ENCODE data around the gene BLVRB. TPM values are rescaled to one million over a fixed set of nuclear protein-coding genes. Genes with fewer than 3 reads are reported as not detected.
"Not testable (repeated sequence)": the region's sequence is repeated elsewhere in the genome, so short reads cannot be mapped to it uniquely, and the experiment has no call there.

The BLVRB gene
- total RNA-seq, 1 experiment from 2014 or later = 195 TPM

DNA sequence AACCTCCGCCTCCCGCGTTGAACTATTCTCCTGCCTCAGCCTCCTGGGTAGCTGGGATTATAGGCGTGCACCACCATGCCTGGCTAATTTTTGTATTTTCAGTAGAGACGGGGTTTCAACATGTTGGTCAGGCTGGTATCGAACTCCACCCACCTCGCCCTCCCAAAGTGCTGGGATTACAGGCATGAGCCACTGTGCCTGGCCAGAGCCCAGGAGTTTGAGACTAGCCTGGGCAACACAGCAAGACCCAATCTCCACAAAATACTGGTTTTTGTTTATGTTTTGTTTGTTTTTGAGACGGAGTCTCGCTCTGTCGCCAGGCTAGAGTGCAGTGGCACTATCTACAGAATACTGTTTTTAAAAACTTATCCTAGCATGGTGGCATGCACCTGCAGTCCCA lies 35.3 kb downstream of the BLVRB start:
- DNase-seq (ENCODE audit: low spot score); in situ Hi-C loops (cut with HindIII; ENCODE audit: low sequenced_read_pairs): not testable (repeated sequence)

DNA sequence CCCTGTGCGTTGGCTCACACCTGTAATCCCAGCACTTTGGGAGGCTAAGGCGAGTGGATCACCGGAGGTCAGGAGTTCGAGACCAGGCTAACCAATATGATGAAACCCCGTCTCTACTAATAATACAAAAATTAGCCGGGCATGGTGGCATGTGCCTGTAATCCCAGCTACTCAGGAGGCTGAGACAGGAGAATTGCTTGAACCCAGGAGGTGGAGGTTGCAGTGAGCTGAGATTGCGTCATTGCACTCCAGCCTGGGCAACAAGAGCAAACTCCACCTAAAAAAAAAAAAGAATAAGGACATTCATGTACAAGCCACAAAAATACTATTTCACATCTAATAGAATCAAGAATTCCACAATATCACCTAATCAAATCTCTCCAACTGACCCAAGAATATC lies 37.3 kb downstream of the BLVRB start:
- in situ Hi-C loops (cut with HindIII; ENCODE audit: low sequenced_read_pairs); DNase-seq (ENCODE audit: low spot score): not testable (repeated sequence)

DNA sequence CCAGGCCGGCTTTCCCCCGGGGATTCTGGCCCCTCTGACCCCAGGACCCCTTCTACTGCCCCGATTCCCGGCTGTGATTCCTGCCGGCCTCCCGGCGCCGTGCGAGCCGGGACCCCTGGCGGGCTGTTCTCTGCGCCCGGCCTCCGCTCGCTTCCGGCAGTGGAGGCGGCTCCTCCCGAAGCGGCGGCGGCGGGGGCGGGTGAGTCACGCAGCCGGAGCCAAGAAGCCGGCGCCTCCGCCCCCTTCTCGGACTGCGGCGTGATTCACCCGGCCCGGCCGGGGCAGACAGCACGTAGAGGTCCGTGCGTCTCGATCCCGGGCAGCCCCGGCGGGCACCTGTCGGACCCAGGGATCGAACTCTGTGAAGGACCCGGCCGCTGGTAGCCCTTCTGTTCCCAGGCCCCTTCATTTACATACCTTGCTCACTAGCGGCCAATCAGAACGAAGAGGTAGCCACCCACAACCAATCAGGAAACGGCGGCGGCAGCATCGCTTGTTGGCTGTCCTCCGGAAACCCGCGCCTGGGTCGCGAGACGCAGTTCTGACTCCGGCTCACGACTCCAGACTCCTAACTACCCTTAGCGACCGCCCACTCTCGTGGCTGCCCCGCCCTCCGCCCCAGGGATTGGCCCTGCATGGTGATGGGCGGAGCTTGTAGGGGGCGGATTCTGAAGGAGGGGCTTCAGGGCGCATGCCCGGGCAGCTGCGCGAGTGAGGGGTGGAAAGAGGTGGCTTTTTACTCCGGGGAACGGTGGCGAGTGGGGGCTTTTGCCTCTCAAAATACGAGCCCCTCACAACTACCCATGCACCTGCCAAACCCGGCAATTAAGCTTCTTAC lies 39.9 kb downstream of the BLVRB start, which contains the start of gene SERTAD1:
Gene SERTAD1 (minus strand): TSS at position 543 of the 838 bp plus-strand sequence. CDS start 2,446 bp downstream, outside the sequence.
- peak; percentile 100 for DNase-seq (ENCODE audit: low spot score)
- in situ Hi-C loops (cut with HindIII; ENCODE audit: low sequenced_read_pairs) = no loop called here

DNA sequence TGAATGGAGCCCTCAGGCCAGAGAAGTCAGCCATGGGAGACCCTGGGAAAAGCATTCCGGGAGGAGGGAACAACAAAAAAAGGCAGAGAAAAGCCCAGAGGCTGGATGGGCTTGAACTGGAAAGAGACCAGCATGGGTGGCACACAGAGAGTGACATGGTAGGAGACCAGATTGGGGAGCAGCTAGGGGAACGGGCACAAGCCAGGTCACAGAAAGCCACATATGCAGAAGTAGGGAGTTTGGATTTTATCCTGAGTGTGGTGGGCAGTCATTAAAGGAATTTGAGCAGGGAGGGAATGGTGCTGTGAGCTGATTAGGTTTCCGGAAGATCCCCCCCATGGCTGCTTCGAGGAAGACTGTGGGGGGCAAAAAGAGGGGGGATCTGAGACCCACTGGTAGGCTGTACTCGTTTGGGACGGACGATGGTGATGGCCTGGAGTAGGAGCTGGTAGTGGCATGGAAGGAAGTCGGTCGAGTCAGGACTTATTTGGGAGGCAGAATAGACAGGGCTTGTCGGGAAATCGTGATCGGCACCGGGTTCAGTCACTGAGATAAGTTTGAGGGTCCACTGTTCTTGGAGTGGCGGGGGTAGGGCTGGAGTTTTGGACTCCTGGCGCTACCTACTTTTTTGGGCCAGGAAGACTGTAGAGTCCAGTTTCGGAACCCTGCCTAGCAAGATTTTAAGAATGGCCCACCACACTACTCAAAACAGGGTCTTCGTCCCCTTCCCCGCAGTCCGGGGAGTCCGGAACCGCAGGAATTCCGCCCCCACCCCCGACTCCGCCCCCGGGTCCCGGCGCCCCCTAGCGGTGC lies 40.7 kb downstream of the BLVRB start:
- DNase-seq (ENCODE audit: low spot score) = no peak
- in situ Hi-C loops (cut with HindIII; ENCODE audit: low sequenced_read_pairs) = no loop called here

DNA sequence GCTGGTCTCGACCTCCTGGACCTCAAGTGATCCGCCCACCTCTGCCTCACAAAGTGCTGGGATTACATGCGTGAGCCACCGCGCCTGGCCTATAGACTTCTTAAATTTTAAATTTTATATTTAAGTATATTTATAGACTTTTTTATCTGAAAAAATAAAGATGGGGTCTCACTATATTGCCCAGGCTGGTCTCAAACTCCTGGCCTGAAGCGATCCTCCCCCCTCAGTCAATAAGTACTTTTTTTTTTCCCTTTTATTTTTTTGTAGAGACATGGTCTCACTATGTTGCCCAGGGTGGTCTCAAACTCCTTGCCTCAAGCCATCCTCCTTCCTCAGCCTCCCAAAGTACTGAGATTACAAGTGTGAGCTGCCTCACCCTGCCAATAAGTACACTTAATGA lies 41.6 kb downstream of the BLVRB start:
- in situ Hi-C loops (cut with HindIII; ENCODE audit: low sequenced_read_pairs) = no loop called here
- no peak for DNase-seq (ENCODE audit: low spot score)

DNA sequence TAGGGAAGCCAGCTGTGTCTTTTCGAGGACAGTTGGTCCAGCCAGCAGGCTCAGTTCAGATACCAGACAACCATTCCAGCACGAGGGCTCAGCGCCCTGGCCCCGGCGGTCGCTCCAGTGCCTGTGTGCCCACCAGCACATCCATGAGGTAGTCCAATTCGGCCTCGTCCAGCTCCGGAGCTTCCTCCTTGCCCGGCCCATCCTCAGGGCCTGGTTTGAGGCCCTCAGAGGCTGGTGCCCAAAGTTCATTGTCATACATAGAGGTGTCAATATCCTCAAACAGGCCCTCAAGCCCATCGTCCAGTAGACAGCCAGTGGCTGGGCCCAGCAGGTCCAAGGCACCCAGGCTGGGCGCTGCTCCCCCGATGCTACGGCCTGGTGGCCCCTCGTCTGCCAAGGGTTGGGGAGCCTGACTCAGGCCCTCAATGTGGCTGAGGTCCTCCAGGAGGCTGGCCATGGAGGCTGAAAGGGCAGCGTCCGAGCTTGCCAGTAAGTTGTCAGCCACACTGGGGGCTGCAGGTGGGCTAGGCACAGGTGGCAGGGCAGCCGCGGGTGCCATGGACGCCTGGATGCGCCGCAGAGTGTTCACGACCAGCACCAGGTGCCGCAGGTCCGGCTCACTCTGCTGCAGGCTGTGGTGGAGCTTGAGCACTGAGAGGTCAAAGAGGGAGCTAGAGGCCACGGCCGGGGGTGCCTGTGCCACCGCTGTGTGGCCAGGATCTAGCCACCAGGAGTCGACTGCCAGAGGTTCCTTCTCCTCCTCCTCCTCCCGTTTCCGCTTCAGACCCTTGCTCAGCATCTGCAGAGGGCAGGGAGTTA lies 42.6 kb downstream of the BLVRB start:
- DNase-seq (ENCODE audit: low spot score) = no peak
- in situ Hi-C loops (cut with HindIII; ENCODE audit: low sequenced_read_pairs) = no loop called here

DNA sequence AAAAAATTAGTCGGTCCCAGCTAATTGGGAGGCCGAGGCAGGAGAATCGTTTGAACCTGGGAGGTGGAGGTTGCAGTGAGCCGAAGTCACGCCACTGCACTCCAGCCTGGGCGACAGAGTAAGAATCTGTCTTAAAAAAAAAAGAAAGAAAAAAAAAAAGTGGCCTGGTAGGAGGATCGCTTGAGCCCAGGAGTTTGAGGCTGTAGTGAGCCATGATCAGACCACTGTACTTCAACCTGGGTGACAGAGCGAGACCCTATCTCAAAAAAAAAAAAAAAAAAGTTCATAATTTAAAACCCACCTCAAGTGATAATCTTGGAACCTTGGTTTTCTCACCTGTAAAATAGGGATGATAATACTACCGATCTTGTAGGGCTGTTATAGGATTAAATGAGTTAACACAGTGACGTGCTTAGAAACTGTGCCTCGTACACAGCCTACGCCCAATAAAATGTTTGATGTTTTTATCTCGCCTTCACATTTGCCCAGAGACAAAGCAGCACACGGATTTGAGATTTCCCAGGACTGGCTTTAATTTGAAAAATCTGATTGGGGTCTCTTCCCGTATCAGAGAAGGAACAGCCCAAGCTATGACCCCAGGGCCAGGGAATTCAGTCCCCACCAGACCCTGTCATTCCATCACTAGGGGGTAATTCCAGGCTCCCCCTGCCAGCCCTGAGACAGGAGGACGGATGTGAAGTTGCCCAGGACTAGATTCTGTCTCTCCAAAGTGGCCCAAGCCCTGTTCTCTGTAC lies 43.4 kb downstream of the BLVRB start:
- in situ Hi-C loops (cut with HindIII; ENCODE audit: low sequenced_read_pairs) = no loop called here

DNA sequence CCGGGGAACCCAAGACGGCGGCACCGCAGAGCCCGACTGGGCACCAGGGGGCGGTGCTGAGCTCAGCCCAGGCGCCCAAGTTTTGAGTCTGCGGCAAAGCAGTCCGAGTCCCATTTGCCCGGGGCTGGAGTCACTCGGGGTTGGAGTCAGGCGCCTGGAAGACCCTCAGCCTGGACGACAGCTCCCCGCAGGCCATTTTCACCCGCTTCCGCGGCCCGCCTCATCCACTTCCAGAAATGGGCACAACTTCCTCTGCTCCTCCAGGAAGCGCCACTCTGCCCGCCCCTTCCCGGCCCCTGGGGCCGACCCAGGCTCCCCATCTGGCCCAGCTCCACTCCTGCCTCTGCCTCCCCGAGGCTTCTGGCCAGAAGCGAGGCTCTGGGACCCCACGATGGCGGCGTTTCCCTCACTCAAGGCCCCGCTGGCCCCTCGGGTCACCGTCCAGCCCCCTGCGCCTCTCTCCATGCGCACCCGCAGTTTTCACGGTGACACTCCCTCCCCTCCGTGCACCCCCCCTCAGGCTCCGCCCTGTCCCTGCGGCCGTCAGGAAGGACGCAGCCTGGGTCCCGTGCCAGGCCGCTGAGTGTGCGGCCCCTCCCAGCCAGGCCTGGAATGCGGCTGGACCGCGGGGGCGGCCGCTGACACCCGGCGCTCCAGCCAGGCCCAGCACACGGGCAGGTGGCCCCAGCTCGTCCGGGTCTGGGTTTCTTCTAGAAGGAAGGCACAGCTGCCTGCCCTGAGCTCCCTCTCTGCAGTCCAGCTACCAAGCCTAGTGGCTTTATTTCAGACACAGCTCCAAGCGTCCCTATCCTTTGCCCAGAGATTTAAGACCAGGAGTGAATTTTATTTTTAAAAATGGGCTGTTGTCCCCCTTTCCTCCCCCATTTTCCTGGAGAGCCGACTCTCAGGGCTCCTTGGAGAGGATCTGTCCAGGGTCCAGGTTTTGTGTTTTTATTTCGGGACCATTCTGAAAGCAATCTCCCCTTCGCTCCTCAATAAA lies 44.5 kb downstream of the BLVRB start:
- in situ Hi-C loops (cut with HindIII; ENCODE audit: low sequenced_read_pairs) = no loop called here
- peak; percentile 94 for DNase-seq (ENCODE audit: low spot score)

More for the DNA sequence above, 43.4 kb downstream of the BLVRB start:
- no peak for DNase-seq (ENCODE audit: low spot score)

DNA sequence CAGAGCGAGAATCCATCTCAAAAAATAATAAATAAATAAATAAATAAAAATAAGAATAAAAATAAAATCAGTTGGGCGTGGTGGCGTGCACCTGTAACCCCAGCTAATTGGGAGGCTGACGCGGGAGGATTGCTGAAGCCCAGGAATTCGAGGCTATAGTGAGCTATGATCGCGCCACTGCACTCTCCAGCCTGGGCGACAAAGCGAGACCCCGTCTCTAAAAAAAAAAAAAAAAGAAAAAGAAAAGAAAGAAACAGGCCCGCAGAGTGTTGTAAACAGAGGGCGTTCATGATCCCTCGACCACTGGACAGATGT lies 45.1 kb downstream of the BLVRB start:
- in situ Hi-C loops (cut with HindIII; ENCODE audit: low sequenced_read_pairs) = no loop called here
- DNase-seq (ENCODE audit: low spot score) = no peak

DNA sequence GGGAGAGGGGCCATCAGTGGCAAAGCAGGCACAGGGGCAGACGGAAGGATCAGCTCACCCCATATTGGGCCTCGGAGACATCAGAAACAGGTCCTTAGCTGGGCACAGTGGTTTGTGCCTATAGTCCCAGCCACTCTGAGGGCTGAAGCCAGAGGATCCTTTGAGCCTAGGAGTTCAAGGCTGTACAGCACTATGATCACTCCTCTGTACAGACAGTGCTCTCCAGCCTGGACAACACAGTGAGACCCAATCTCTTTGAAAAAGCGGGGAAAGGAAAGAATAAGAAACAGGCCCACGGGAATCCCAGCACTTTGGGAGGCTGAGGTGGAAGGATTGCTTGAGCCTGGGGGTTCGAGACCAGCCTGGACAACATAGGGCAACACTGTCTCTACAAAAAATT lies 45.8 kb downstream of the BLVRB start:
- in situ Hi-C loops (cut with HindIII; ENCODE audit: low sequenced_read_pairs) = no loop called here
- no peak for DNase-seq (ENCODE audit: low spot score)

DNA sequence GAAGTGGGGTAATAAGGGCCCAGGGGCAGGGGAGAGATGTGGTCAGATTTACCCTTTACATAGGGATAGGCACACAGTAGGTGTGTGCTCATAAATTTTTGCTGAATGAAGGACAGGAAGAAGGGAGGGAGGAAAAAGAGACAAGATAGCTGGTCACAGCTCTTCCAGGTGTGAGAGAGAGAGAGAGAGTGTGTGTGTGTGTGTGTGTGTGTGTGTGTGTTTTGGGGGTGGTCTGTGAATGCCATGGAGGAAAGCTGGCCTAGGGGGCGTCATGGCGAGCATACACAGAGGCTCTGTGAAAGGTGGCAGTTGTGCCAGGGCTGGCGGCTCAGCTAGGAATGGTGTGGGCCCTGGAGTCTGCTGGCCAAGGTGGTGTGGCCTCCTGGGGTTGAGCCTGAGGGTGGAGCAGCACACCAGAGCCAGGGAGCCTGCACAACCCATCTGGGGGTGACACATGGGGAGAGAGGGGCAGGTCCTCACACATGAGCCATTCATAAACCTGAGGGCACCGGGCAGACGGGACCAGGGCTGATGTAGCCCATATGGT lies 46.4 kb downstream of the BLVRB start:
- DNase-seq (ENCODE audit: low spot score) = no peak
- in situ Hi-C loops (cut with HindIII; ENCODE audit: low sequenced_read_pairs) = no loop called here

DNA sequence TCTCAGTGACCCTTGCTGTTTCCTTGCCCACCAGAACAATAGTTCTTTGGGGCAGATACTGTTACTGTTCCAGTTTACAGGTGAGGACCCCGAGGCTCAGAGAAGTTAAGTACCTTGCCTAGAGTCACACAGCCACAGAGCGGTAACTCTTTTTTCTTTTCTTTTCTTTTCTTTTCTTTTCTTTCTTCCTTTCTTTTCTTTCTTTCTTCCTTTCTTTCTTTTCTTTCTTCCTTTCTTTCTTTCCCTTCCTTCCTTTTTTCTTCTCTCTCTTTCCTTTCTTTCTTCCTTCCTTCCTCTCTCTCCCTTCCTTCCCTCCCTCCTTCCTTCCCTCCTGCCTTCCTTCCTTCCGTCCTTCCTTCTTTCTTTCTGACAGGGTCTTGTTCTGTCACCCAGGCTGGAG lies 47.5 kb downstream of the BLVRB start:
- no peak for DNase-seq (ENCODE audit: low spot score)
- in situ Hi-C loops (cut with HindIII; ENCODE audit: low sequenced_read_pairs) = no loop called here

DNA sequence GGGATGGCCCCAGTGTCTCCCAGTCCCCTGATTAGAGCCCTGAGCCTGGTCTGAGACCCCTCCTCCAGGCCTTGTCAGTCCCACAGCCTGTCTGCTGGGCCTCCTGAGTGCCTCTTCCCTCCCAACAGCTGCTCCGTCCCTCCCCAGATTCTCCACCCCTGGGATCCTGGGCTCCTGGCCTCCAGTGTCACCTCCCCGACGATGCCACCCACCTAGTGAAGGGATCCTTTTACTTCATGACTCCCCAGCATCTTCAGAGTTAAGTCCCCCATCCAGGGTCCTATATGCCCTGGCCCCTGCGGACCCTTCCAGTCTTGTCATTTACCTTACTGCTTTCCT lies 47.9 kb downstream of the BLVRB start:
- DNase-seq (ENCODE audit: low spot score) = no peak
- in situ Hi-C loops (cut with HindIII; ENCODE audit: low sequenced_read_pairs) = no loop called here

DNA sequence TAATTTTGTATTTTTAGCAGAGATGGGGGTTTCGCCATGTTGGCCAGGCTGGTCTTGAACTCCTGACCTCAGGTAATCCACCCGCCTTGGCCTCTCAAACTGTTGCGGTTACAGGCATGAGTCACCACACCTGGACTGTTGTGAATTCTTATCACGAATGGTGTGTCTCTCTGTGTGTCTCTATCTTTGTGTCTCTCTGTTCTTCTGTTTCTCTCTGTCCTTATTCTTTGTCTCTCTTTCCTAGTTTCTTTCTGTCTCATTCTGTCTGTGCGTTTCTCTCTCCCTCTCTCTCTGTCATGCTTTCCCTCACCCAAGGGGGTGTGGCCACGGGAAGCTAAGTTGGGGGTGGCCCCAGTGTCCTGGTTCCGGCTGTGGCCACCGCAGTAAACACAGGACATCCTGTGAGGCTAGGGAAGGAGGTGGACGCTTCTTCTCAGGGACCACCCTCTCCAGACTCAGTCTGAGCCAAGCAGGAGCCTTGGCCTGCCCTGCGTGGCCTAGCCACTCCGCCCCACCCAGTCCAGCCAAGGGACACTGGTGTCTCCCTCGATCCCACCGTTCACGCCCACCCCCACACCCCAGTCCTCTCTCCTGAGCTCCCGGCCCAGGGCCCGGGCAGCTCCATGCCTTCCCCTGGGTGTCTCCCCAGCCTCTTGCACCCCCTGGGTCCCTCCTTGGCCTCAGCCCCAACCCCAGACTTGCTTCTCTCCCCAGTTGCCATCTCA lies 48.5 kb downstream of the BLVRB start:
- peak; percentile 41 for DNase-seq (ENCODE audit: low spot score)
- in situ Hi-C loops (cut with HindIII; ENCODE audit: low sequenced_read_pairs) = no loop called here

DNA sequence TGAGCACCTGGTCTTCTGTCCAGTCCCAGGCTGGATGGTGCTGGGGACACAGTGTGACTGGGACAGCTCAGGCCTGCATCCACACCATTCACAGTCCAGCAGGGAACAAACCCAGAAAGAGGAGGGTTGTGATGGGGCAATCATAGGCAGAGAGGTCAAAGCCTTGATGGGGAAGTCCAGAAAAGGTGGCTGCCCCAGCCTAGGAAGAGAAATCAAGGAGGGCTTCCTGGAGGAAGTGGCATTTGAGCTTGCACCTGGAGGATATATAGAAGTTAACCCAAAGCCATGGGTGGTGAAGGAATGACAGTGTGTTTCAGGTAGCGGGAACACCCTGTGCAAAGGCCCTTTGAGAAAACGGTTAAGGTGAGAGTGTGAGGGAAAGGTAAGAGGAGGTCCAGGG lies 49.8 kb downstream of the BLVRB start:
- DNase-seq (ENCODE audit: low spot score) = no peak
- in situ Hi-C loops (cut with HindIII; ENCODE audit: low sequenced_read_pairs) = no loop called here

DNA sequence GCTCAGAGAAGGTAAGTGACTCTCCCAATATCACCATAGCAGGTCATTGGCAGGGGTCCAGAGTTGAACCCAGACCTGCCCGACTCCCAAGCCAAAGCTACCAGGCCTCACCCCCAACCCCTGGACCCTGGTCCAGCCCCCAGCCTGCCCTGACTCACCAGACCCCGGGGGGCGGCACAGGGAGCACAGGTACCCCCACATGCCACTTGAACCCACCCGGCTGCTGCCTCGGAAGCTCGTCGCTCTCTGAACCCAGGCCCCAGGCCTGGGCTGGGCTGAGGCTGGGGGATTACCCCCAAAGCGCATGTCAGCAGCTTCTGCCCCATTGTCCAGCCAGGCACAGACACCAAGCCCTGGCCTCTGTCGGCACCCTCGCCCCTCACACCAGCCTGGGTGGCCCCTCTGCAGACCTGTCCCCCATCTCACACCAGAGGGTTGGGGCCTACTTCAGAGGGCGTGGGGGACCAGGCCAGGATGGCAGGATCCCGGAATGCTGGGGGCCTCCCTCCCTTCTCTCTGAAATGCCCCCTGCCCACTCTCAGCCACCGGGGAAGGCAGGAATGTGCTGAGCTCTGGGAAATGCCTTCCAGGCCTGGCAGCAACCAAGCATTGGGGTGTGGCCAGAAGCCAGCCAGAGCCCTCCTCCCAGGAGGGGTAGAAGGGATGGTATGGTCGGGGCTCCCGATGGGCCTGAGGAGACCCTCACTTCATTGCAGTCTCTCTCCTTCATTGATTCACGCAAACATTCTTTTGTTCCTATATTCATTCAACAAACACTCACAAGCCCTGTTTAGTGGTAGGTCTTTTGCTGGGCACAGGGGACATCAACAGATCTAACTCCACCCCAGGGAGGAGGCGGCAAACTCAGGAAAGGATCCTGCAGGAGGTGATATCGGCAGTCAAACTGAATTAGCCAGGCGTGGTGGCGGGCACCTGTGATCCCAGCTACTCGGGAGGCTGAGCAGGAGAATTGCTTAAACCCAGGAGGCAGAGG lies 50.7 kb downstream of the BLVRB start:
- in situ Hi-C loops (cut with HindIII; ENCODE audit: low sequenced_read_pairs) = no loop called here
- no peak for DNase-seq (ENCODE audit: low spot score)

All from G401 (cell line).